NB4 (cell line): ENCODE results near the gene MEIS1.

Experiments used
- CTCF ChIP-seq: IDR thresholded peaks from one replicate; pipeline ENCODE4 v1.5.1; 2012; ENCODE audit warnings: low read depth, low read length
- MAX ChIP-seq: IDR thresholded peaks from 2 replicates; pipeline ENCODE4 v1.6.1; 2011; ENCODE audit warnings: low read depth, low read length
- MYC ChIP-seq: IDR thresholded peaks from 2 replicates; pipeline ENCODE4 v1.6.1; 2011; ENCODE audit warnings: low read depth, low read length
- POLR2A ChIP-seq: IDR thresholded peaks from 2 replicates; pipeline ENCODE4 v1.6.1; 2011; ENCODE audit warnings: mild to moderate bottlenecking; ENCODE audit not compliant: insufficient read length; ENCODE audit errors: extremely low read depth

- TF ChIP-seq CTCF, result no peak
- TF ChIP-seq MYC, result no peak
- no peak for TF ChIP-seq POLR2A
- TF ChIP-seq MAX, result no peak
Measured at GRCh38 chr2:66426244-66427111, 8.4 kb upstream of the MEIS1 start.
